ENCODE measurements around the gene RNF151. TPM values are rescaled to one million over a fixed set of nuclear protein-coding genes. Genes with fewer than 3 reads are reported as not detected.
"Not testable (repeated sequence)": the region's sequence is repeated elsewhere in the genome, so short reads cannot be mapped to it uniquely, and the experiment has no call there.

The RNF151 gene
- polyA plus RNA-seq, 3 donors = 0.13 TPM; not detected in 2

DNA sequence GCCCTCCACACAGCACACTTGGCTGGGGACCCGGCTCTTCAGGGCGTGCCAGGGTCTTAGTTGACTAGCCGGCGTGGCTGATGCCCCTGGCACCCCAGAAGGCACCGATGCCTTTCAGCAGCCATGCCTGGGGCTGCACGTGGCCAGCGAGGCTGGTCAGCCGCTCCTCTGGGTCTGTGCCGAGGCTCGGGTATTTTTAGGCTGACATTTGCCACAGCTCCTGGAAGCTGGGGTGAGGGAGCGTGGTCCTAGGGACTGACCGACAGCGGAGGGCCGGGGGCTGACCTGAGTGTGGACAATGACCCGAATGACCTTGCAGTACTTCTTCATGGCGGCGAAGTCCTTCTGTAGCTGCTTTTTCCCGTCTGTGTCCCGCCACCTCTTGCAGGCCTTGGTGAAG, 16.1 kb upstream of the RNF151 start:
- WGBS, 3 donors = 82 to 86% (median 83%) methylated on average over 19 of the region's 19 CpGs
- H3K27ac ChIP-seq (ENCODE audit: low read depth, low read length) = no peak overlapping the region

DNA sequence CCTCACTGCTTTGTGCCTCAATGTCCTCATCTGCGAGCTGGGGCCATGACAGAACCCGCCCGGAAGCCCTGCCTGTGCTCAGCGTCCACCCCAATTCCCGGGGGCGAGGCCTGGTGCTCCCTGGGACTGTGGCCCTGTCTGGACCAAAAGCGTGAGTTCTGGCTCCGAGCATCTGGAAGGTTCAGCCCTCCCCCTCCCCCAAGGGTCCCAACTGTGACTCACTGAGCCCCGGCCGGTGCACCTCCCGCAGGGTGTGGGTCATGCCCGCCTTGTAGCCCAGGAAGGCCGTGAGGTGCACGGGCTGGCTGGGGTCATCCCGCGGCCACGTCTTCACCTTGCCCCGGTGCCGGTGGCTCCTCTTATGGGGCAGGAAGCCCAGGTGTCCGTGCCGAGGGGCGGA, 12.9 kb upstream of the RNF151 start:
- H3K27ac ChIP-seq (ENCODE audit: low read depth, low read length) = no peak overlapping the region
- WGBS, 3 donors = 85 to 92% (median 87%) methylated on average over 20 to 22 of the region's 22 CpGs

DNA sequence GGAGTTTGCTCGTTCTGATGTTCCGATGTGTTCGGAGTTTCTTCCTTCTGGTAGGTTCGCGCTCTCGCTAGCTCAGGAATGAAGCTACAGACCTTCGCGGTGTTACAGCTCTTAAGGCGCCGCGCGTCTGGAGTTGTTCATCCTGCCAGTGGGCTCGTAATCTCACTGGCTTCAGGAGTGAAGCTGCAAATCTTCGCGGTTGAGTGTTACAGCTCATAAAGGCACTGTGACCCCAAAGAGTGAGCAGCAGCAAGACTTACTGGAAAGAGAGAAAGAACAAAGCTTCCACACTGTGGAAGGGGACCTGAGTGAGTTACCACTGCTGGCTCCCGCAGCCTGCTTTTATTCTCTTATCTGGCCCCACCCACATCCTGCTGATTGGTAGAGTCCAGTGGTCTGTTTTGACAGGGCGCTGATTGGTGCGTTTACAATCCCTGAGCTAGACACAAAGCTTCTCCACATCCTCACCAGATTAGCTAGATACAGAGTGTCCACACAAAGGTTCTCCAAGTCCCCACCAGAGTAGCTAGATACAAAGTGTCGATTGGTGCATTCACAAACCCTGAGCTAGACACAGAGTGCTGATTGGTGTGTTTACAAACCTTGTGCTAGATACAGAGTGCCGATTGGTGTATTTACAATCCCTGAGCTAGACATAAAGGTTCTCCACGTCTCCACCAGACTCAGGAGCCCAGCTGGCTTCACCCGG, 9.1 kb upstream of the RNF151 start:
- not testable (repeated sequence) for H3K27ac ChIP-seq (ENCODE audit: low read depth, low read length)
- 87 to 89% (median 88%) methylated on average over 20 to 21 of the region's 22 CpGs for WGBS, 3 donors

DNA sequence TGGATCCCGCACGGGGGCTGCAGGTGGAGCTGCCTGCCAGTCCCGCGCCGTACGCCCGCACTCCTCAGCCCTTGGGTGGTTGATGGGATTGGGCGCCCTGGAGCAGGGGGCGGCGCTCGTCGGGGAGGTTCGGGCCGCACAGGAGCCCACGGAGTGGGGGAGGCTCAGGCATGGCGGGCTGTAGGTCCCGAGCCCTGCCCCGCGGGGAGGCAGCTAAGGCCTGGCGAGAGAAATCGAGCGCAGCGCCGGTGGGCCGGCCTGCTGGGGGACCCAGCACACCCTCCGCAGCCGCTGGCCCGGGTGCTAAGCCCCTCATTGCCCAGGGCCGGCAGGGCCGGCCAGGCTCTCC, 8.5 kb upstream of the RNF151 start:
- 70 to 76% (median 72%) methylated on average over 16 to 30 of the region's 30 CpGs for WGBS, 3 donors

DNA sequence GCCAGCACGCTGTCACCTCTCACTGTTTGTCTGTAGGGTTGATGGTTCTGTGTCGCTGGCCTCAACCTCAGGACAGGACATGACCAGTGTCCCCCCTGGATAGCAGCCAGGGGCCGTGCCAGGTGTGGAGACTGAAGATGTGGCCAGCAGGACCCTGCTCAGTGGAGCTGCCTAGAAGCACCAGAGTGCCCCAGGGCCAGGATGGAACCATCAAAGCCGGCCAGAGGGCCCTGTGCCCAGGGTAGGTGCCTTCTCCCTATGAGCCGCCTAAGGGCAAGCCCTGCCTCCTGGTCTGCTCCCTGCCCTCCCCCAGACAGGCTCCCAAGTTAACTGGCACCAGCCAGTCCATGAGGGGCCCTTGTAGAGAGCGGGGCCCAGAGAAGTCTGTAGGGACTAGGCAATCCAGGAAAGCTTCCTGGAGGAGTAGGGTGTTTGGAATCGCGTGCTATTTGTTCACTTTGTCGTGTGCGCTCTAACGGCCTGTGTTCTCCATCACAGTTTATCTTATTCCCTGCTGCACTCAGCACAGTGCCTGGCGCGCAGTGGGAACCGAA, 7.9 kb upstream of the RNF151 start:
- H3K27ac ChIP-seq (ENCODE audit: low read depth, low read length) = no peak overlapping the region

More for the DNA sequence above, 8.5 kb upstream of the RNF151 start:
- H3K27ac ChIP-seq (ENCODE audit: low read depth, low read length) = not testable (repeated sequence)

DNA sequence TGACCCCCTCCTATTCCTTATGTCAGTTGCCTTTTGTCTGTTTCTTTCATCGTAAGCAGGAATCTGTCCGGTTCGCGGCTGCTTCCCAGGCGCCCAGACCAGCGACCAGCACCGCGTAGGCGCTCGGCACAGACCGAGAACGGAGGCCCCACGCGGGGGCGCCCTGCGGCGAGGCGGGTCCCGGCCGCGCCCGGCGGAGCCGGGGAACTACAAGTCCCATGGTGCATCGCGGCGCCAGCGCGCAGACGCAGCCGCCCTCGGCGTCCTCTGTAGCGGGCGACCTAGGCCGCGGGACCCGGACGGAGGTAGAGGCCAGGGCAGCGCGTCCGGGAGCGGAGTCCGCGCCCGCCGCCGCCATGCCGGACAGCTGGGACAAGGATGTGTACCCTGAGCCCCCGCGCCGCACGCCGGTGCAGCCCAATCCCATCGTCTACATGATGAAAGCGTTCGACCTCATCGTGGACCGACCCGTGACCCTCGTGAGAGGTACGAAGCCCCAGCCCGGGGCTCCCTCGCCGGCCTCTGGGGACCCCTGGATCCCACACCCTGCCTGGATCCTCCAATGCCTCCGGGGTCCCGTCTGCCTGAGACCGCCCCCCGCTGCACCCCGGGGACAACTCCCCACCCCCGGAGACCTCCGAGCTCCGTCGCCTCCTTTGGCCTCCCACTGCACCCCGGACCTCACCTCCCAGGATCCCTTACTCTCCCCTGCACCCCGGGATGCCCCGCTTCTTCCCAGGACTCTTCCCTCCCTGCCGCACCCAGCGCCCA, 7.2 kb upstream of the RNF151 start, which contains the start of gene NDUFB10:
NDUFB10 (plus strand) TSS at position 270 of the 771 bp plus-strand sequence; CDS start at position 357, 87 bp downstream.
- no peak within 1 kb of the TSS for H3K27ac ChIP-seq (ENCODE audit: low read depth, low read length)
- WGBS, 3 donors = 0 to 1% (median 0%) methylated on average over 65 to 79 of the region's 79 CpGs

More for the DNA sequence above, 7.9 kb upstream of the RNF151 start:
- 29 to 38% (median 36%) methylated on average over 14 of the region's 14 CpGs for WGBS, 3 donors

DNA sequence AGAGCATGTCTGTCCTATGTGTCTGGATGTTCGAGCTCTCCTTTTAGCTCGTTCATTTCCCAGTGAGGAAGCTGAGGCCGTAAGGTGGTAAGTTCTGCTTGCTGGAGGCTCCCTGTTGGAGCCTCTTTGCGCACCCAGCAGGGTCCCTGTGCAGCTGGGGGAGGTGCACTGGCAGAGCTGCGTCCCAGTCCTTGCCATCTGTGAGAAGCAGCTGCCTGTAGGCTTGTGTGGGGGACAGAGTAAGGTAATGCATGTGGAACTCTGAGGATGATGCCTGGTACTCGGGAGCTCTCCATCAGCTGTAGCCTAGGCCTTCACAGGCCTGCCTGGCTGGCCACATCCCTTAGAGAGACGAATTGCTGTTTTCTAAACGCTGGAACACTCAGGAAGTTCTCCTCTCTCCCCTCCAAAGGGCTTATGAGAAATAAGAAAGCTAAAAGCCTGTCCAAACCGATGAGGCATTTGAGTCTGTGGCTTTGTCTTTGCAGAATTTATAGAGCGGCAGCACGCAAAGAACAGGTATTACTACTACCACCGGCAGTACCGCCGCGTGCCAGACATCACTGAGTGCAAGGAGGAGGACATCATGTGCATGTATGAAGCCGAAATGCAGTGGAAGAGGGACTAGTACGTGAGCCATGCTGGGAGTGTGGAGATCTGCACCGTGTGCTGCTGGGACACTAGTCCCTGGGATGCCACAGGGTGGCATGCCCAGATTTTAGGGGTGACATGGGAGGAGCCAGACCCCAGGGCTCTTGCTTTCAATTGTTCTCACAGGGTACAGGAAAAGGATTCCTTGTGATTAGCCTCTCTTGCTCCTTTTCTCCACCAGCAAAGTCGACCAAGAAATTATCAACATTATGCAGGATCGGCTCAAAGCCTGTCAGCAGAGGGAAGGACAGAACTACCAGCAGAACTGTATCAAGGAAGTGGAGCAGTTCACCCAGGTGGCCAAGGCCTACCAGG, 5.7 kb upstream of the RNF151 start:
- WGBS, 3 donors = 48 to 55% (median 54%) methylated on average over 20 of the region's 20 CpGs
- H3K27ac ChIP-seq (ENCODE audit: low read depth, low read length) = no peak overlapping the region

DNA sequence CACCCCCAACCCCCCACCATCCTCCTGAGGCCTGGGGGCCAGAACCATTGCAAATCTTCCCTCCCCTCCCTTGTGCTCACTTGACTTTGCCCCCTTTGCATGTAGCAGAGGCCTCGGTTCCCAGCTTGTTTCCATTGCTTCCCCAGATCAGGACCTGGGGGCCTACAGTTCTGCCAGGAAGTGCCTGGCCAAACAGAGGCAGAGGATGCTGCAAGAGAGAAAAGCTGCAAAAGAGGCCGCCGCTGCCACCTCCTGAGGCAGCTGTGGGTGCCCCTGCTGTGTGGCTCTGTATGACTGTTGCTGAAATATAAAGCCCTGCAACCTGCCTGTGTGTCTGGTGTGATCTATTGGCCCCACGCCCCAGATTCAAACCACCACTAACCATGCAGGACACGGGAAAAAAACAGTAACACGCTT, 5.0 kb upstream of the RNF151 start:
- 56 to 66% (median 57%) methylated on average over 6 of the region's 6 CpGs for WGBS, 3 donors
- H3K27ac ChIP-seq (ENCODE audit: low read depth, low read length) = no peak overlapping the region

DNA sequence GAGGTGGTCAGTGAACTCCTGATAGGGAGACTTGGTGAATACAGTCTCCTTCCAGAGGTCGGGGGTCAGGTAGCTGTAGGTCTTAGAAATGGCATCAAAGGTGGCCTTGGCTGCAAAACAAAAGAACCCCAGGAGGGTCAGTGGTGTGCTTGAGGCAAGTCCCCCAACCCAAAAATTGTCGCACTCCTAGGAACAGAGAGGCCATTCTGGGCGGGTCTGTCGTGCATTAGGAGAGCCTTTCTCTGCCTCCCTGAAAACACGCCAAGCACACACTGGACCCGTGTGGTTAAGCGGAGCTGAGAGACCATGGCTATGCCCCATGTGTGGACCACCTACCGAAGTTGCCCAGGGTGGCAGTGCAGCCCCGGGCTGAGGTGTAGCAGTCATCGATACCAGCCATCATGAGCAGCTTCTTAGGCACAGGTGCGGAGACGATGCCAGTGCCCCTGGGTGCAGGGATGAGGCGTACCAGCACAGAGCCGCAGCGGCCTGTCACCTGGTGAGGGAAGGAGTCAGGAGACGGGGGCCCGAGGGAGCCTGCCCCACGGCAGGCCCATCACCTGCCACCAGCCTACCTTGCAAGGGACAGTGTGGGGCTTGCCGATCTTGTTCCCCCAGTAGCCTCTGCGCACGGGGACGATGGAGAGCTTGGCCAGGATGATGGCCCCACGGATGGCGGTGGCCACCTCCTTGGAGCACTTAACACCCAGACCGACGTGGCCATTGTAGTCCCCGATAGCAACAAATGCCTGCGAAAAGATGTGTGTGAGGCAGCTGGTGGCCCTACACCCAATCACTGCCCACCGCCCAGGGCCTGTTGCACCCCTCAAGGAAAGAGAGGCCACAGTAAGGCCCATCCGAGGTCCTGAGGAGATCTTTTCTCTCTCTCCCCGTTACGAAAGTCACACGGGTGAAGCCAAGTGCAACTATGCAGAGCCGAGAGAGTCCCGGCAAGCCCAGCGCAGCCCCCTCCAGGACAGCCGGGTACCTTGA, 4.2 kb upstream of the RNF151 start:
- H3K27ac ChIP-seq (ENCODE audit: low read depth, low read length) = not testable (repeated sequence)
- WGBS, 3 donors = 77 to 90% (median 85%) methylated on average over 32 to 37 of the region's 37 CpGs

DNA sequence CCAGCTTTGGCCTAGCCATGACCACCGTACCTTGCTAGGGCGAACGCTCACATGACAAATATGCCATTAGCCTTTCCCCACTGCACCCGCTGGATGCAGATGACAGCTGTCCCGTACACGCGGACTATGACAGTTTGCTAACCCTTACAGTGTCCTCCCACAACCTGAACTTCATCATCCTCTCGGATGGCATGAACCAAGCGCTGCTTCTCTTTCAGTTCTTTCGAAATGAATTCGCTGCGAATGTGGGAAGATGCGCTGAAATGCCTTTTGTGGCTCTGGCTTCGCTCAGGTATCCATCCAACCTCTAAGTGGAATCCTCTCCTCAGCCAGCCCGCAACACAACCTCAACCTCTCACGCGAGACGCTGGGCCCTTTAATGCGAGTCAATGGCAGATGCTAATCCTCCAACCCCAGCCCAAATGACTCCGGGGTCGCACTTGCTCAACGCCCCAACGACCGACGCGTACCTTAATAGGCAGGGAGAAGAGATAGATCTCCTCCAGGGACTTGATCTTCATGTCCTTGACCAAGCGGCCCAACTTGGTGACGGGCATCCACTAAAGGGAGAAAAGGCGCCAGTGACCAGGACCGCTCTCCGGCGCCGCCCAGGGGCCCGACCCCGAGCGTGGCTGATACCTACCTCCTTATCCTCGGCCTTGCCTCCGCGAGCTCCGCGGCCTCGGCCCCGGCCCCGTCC, 2.7 kb upstream of the RNF151 start:
- WGBS, 3 donors = 7 to 11% (median 10%) methylated on average over 36 to 44 of the region's 44 CpGs
- H3K27ac ChIP-seq (ENCODE audit: low read depth, low read length) = no peak overlapping the region

DNA sequence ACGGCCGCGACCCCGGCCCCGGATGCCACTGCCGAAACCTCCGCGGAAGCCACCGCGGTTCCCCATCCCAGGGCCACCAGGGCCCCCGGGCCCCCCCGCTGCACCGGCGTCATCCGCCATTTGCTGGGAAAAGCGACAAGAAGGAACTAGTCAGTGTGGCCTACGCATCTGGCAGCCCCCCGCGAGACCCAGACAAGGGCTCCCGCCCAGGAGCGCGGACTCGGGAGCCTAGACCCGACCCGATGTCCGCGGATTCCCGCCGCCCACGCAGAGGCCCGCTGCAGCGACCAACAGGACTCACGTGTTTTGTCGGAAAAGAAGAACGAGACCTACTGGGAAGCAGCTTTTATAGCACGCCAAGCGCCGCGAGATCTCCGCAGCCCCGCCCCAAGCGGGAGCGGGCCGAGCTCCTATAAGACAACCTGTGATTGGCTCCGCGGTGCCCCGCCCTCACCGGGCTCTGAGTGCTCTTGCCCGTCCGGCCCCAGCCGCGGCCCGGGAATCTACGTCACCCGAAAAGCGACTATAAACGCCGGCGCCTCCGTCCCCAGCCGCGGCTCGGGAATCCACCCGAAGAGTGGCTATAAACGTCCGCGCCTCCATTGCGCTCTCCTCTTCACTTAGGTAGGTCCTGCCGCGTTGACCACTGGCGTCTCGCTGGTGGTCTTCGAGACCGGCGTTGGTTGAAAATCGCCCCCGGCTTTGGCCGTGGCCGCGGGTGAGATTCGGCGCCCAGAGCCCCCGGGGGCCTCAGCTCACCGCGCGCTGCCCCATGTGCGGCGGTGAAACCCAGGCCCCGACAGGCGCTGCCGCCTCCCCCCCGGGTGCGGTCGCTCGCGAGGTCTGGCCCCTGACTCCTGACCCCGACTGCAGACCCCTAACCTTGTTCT, 1.9 kb upstream of the RNF151 start, which contains the start of gene RPS2:
RPS2 (minus strand) TSS at position 321 of the 890 bp plus-strand sequence; CDS start at position 120, 201 bp downstream.
- 0 to 2% (median 1%) methylated on average over 88 to 94 of the region's 97 CpGs for WGBS, 3 donors
- peak within 1 kb of the TSS; percentile 30 for H3K27ac ChIP-seq (ENCODE audit: low read depth, low read length)

DNA sequence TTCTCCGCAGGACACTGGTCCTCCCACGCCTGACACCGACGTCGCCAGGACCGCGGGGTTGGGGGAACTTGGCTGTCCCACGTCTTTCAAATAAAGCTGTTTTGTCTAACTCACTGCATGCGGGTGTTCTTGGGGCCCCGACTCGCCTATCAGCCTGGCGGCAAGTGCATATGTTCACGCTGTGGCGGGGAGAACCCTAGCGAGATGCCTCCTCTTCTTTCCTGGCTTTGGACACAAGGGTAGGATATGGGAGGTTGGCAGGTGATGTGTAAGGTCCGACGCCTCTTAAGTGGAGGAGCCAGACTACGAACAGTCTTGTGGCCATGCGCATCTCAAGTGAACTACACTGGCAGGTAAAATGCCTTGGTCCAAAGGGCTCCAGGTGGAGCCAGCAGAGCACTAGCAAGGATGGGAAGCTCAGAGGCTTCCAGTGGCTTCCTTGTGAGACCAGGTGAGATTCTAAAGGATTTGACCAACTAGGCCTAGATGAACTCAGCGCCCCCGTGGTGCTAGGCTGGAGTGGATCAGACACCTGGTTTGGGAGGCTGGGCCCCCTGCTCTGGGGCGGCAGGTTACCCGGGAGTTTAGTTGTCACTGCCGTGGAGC, 1.2 kb upstream of the RNF151 start:
- 15 to 24% (median 22%) methylated on average over 24 of the region's 24 CpGs for WGBS, 3 donors
- H3K27ac ChIP-seq (ENCODE audit: low read depth, low read length) = peak overlapping the region; percentile 30

DNA sequence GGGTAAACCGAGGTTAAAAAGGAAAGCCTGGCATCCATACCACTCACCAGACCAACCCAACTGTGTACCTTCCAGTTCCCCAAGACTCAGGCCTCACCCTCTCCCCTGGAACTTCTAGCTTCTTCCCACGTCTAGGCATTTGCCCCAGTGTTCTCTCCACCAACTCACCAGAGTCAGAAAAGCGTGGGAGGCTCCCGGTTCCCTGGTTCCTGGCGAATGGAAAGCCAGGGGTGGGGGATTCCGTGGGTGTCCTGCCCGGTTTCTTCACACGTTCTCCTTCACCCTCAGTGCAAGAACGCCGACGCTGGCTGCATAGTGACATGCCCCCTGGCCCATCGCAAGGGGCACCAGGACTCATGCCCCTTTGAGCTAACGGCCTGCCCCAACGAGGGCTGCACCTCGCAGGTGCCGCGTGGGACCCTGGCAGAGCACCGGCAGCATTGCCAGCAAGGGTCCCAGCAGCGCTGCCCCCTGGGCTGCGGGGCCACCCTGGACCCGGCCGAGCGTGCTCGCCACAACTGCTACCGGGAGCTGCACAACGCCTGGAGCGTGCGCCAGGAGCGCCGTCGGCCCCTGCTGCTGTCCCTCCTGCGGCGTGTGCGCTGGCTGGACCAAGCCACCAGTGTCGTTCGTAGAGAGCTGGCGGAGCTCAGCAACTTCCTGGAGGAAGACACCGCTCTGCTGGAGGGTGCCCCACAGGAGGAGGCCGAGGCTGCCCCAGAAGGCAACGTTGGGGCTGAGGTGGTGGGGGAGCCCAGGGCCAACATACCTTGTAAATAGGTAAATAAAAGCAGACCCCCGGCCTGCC, 1.7 kb downstream of the RNF151 start:
- H3K27ac ChIP-seq (ENCODE audit: low read depth, low read length) = no peak overlapping the region
- 87 to 89% (median 89%) methylated on average over 40 to 41 of the region's 41 CpGs for WGBS, 3 donors

DNA sequence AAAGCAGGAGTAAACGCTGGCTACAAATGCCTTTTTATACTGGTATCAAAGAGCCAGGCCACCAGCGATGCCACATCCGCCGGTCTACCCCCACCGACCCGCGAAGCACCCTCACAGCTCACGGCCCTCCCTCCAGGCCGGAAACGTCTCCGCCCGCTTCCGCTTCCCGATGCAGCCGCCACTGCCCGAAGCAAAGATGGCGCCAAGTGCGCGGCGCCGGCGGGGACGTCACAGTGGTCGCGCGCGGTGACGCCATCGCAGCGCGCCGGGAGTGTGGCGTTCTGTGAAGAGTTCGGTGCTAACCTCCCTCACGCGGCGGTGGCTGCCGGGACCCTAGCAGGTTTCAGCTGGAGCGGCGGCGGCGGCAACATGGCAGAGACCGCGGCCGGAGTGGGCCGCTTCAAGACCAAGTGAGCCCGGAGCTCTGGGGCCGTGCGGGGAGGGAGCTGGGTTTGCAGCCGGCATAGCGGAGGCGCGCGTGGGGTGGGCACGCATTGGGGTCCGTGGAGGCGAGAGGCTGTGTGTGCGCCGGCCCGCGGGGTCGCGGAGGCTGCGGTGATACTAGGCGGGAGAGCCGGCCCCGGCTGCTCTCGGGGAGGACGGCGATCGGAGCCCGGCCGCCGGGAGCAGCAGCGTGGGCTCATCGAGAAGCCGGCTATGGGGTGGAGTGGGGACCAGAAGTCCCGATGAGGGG, 5.3 kb downstream of the RNF151 start, which contains the start of gene TBL3:
TBL3 (plus strand) TSS at position 258 of the 694 bp plus-strand sequence; CDS start at position 370, 112 bp downstream.
- 0 to 1% (median 0%) methylated on average over 72 to 78 of the region's 78 CpGs for WGBS, 3 donors
- peak within 1 kb of the TSS; percentile 11 for H3K27ac ChIP-seq (ENCODE audit: low read depth, low read length)
